HG02943 (cell line): ENCODE results near the gene MRPL27.
"Not testable (repeated sequence)": the region's sequence is repeated elsewhere in the genome, so short reads cannot be mapped to it uniquely, and the experiment has no call there.

Source experiments
- ATAC-seq: cut with Tn5 transposase; IDR thresholded peaks from one replicate; pipeline ENCODE4 v1.9.1; 2021; ENCODE audit warnings: mild to moderate bottlenecking, low read depth, moderate library complexity; ENCODE audit not compliant: unreplicated experiment

Gene MRPL27

GRCh38 chr17:50347117-50347893 lies 25.7 kb downstream of the MRPL27 start:
- ATAC-seq = no peak

DNA sequence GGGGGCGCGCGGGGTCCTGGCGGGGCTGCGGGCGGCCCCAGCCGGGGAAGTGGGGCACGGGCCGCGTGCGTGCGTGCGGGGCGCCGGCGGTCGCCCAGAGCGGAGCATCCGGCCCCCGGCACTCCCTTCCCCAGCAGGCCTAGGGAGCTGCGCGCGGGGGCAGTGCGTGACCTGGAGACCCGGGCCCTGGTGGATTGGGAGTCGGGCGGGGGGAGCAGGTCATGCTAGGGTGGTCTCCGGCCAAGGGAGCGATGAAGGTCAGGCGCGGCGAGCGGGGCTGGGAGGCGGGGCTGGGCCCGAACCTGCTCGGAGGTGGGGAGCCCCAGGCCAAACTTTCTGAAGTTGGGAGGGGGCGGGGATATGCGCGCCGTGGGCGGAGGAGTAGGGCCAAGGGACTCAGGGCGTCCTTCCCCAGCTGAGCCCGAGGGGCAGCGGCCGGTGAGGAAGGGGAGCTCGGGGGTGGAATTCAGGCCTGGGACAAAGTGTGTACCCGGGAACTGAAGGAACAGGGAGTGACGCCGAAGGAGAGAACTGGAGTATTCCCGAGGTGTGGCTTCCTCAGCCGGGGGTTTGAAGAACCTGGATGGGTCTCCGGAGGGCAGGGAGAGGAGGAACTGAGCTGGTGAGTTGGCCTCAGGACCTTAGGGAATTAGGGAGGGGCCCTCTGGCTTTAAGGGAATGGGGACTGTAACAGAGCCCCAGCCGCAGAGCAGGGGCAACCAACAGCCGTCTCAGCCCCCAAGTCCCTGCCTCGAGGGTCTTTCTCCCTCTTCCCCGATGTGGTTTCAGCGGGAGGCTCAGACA lies 26.5 kb downstream of the MRPL27 start:
- no peak for ATAC-seq

- no peak for ATAC-seq
Observed at GRCh38 chr17:50345432-50346312, 27.3 kb downstream of the MRPL27 start, which contains the start of gene XYLT2. Gene XYLT2, plus strand, starts transcription at chr17:50346126. Its CDS starts 15 bp downstream, at chr17:50346141.

DNA sequence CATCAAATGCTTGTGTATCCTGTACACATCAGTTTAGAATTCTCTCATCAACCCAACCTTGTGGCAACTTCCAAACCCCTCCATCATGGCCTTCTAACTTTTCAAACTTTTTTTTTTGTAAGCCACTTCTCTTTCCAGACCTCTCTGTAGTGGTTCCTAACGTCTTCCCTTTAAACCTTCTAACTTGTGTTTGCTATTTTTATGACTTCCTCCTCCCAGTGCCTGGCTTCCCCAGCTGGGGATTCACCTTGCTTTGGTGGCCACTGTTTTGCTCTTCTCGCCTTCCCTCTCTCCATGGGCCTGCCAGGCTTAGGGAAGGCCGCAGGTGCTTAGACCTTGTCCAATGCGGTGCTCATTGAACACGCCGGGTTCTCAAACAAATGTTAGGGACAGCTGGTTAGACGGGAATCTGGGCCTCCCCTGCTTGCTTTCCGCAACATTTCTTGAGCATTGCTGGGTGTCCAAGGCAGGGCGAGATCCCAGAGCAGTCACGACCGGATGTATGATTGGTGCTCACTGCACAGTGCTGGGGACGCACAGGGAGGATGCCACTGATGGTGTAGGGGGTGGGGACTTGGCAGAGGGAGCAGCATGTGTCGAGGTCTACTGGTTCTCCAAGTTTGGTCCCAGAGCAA lies 28.1 kb downstream of the MRPL27 start:
- no peak for ATAC-seq

GRCh38 chr17:50339381-50339780 lies 33.6 kb downstream of the MRPL27 start:
- ATAC-seq = no peak

- ATAC-seq = no peak
Observed at GRCh38 chr17:50338645-50339044, 34.3 kb downstream of the MRPL27 start.

- no peak for ATAC-seq
Observed at GRCh38 chr17:50337956-50338355, 35.0 kb downstream of the MRPL27 start.

DNA sequence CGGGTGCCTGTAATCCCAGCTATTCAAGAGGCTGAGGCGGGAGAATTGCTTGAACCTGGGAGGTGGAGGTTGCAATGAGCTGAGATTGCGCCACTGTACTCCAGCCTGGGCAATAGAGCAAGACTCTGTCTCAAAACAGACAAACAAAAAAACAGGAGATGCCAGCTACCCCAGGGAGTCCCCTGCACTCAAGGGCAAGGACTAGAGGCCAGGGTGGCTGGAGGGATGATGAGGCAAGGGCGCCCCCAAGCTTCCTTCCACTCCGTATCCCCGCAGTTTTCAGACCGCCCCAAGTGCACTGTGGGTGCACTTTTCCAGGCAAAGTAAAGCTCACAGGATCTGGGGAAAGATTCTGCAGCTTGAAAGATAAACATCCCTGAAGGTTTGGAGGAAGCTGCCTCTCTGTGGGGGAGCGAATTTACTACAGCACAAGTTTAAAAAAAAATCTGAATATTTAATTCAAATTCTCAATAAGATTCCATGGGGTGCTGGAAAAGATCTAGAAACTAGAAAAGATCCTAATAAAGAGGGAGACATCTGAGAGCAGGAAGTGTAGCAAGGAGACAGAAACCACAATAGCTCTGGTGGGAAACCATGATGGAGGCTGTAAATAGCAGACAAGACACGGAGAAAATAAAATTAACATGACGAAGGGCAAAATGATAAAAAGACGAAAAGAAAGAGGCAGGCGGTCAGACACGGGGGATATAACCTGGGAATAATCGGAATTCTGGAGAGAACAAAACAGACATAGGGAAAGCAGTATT lies 39.5 kb downstream of the MRPL27 start:
- not testable (repeated sequence) for ATAC-seq

DNA sequence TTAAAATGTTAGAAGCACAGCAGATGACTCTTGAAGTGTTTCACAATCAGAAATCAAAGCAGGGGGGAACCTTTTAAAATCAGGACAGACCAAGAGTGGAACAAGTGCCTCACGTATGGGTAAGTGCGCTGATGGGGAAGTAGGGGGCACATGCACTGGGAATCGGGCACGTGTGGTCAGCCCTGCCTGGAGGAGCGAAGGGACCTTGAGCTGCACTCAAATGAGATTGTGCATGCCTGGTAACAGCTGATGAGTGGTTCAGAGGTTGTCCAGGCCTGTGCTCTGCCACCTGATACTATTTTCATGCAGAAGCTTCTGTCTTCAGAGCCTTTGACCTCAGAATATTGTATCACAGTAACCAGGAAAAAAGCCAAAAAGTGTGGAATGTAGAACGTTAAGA lies 40.8 kb downstream of the MRPL27 start:
- ATAC-seq = no peak

DNA sequence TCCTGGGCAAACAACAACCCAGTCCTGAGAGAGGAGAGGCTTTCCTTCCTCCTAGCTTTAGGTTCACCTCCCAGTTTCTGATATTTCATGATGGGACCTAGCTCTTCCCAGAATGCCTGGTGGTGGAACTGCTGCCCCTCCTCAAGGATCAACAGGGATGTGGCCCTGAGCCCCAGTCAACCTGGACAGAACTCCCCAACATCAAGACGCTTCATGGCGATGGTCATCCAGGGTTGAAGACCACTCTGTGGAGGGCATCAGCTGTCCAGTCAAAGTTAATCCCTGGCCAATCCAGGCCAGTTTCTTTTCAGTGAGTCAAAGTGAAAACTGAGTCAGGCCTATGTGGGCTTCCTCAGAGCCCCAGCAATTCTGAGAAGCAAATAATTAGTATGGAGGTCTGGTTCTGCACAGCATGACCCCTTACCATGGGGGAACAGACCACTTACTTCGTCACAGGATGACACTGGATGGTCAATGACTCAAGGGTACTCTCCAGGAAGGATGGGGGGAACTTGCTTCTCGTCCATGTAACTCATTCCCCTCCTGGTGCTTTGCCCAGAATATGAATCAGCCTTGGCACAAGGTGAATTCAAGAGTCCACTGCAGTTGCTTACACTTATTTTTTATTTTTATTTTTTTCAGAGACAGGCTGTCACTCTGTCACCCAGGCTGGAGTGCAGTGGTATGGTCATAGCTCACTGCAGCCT lies 41.7 kb downstream of the MRPL27 start:
- no peak for ATAC-seq

DNA sequence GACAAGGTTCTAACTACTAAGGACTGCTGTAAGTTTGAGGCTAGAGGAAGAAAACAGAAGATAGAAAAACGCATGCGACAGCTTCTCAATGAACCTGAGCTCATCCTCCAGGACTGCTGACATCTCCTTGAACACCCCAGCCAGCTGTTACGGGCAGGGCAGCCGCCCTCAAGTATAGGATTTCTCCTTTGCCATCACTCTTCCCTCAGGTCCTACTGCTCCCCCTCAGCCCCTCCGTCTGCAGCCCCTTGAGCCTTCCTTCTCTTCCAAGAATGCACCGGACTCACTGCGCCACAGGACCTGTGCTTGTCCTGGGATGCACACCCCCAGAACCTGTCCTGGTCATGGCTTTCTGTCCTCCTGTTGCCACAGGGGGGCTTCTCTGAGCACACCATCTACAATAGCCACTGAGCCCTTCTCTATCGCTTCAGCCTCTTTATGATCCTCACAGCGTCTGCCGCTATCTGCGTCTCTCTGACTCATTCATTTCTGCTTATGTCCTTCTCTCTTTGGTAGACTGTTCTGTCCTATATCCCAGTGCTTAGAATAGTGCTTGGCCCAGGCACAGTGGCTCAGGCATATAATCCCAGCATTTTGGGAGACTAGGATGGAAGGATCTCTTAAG lies 42.7 kb downstream of the MRPL27 start:
- ATAC-seq = no peak

DNA sequence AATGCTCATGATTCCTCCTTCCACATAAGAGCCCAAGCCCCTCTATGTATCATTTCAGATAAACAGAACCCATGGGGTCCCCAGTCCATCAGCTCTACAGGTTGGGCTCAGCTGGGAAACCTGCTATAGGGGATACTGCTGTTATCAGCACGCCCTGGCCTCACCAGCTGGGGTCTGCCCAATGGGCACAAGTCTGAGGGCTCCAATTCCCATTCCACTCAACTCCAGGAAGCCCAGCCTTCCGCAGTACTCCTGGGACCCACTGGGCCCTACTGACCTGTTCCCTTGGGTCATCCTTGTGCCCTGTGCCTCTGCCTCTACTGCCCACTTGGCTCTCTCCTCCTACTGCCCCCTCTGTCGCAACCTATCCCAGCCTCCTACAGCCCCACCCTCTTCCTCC lies 43.3 kb downstream of the MRPL27 start:
- ATAC-seq = no peak

- ATAC-seq = no peak
Observed at GRCh38 chr17:50328363-50329325, 44.3 kb downstream of the MRPL27 start.

GRCh38 chr17:50326831-50327364 lies 46.1 kb downstream of the MRPL27 start:
- no peak for ATAC-seq

DNA sequence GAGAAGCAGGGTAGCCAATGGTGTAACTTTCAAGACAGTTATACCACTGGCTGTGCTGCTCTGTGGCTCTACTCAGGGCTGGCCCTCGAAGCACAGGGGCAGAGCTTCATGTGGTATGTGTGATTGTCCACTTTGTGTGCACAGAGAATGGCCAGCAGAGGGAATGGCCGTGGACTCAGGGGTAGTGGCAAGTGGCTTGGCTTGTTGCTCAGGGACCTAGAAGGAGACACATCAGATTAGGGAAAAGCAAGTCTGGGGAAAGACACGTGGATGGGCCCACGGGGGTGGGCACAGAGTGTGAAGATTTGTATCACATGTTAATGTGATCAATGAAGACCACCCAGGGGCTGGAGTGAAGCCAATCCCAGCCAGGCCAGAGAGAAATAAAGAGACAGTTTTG lies 47.1 kb downstream of the MRPL27 start:
- no peak for ATAC-seq

DNA sequence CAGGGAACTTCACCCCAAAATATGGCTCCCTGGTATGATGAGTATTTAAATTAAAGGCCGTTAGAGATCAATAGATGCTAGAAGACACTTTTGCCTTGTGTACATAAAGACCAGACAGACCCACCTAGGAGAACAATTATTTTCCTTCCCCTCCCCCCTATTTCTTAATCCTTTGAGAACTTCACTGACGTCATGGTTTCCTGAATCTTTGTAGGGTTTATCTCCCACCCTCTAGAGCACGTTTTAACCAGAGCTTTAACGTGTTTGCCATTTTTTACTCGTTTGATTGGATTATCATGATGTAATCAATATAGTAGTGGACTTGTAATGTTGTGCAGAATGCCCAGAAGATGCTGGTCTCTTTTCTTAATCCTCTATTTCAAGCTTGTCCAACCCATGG lies 49.9 kb downstream of the MRPL27 start:
- no peak for ATAC-seq

DNA sequence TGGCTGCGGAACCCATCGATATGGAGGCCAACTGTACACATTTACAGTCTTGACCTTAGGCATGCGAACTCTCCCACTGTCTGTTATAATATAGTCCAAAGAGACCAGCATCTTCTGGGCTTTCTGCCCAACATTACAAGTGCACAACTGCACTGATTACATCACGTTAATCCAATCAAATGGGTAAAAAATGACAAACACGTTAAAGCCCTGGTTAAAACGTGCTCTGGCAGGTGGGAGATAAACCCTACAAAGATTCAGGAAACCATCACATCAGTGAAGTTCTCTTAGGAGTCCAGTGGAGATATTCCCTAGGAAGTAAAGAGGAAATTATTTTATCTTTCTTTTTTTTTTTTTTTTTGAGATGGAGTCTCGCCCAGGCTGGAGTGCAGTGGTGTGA lies 50.7 kb downstream of the MRPL27 start:
- no peak for ATAC-seq
